ENCODE data around the gene TMEM255B.
"Not testable (repeated sequence)": the region's sequence is repeated elsewhere in the genome, so short reads cannot be mapped to it uniquely, and the experiment has no call there.

TMEM255B gene

GRCh38 chr13:113749967-113750366, 9.1 kb upstream of the TMEM255B start:
- DNase-seq, result no peak

GRCh38 chr13:113750554-113751399, 8.2 kb upstream of the TMEM255B start:
- DNase-seq, result no peak

- no peak for DNase-seq
These were observed 7.5 kb upstream of the TMEM255B start for GRCh38 chr13:113751491-113751890.

GRCh38 chr13:113752211-113752986, 6.6 kb upstream of the TMEM255B start:
- not testable (repeated sequence) for DNase-seq

- DNase-seq, result no peak
These were observed 5.9 kb upstream of the TMEM255B start for GRCh38 chr13:113753171-113753570.

GRCh38 chr13:113754242-113754641, 4.8 kb upstream of the TMEM255B start:
- DNase-seq, result no peak

GRCh38 chr13:113754691-113755090, 4.3 kb upstream of the TMEM255B start:
- DNase-seq, result no peak

GRCh38 chr13:113756441-113757097, 2.5 kb upstream of the TMEM255B start:
- peak; percentile 31 for DNase-seq

GRCh38 chr13:113759525-113760137, 605 bp downstream of the TMEM255B start:
- peak; percentile 48 for DNase-seq

GRCh38 chr13:113761136-113761535, 2.1 kb downstream of the TMEM255B start:
- peak; percentile 20 for DNase-seq

GRCh38 chr13:113762075-113762474, 3.0 kb downstream of the TMEM255B start:
- DNase-seq, result no peak

GRCh38 chr13:113762538-113762937, 3.5 kb downstream of the TMEM255B start:
- DNase-seq, result no peak

GRCh38 chr13:113763254-113763653, 4.2 kb downstream of the TMEM255B start:
- peak; percentile 20 for DNase-seq

- peak; percentile 32 for DNase-seq
These were observed 5.2 kb downstream of the TMEM255B start for GRCh38 chr13:113763961-113764792.

GRCh38 chr13:113764793-113765563, 6.0 kb downstream of the TMEM255B start:
- DNase-seq, result peak; percentile 13

- peak; percentile 48 for DNase-seq
These were observed 6.5 kb downstream of the TMEM255B start for GRCh38 chr13:113765564-113765910.

- DNase-seq, result peak; percentile 30
These were observed 7.2 kb downstream of the TMEM255B start for GRCh38 chr13:113766035-113766800.

- no peak for DNase-seq
These were observed 8.3 kb downstream of the TMEM255B start for GRCh38 chr13:113767366-113767765.

GRCh38 chr13:113768018-113768905, 9.2 kb downstream of the TMEM255B start:
- peak; percentile 19 for DNase-seq

Measured in right forelimb (tissue), 1 donor.